ENCODE results near the gene ZNF200. TPM values are rescaled to one million over a fixed set of nuclear protein-coding genes. Genes with fewer than 3 reads are reported as not detected.
A peak's percentile ranks its signal among the peaks of the same experiment; 100 is the strongest.

The ZNF200 gene
- total RNA-seq, 1 experiment from 2014 or later, result 5.6 TPM

- DNase-seq (ENCODE audit: low spot score), result no peak
These were observed 55.3 kb downstream of the ZNF200 start for GRCh38 chr16:3179651-3180050.

DNA sequence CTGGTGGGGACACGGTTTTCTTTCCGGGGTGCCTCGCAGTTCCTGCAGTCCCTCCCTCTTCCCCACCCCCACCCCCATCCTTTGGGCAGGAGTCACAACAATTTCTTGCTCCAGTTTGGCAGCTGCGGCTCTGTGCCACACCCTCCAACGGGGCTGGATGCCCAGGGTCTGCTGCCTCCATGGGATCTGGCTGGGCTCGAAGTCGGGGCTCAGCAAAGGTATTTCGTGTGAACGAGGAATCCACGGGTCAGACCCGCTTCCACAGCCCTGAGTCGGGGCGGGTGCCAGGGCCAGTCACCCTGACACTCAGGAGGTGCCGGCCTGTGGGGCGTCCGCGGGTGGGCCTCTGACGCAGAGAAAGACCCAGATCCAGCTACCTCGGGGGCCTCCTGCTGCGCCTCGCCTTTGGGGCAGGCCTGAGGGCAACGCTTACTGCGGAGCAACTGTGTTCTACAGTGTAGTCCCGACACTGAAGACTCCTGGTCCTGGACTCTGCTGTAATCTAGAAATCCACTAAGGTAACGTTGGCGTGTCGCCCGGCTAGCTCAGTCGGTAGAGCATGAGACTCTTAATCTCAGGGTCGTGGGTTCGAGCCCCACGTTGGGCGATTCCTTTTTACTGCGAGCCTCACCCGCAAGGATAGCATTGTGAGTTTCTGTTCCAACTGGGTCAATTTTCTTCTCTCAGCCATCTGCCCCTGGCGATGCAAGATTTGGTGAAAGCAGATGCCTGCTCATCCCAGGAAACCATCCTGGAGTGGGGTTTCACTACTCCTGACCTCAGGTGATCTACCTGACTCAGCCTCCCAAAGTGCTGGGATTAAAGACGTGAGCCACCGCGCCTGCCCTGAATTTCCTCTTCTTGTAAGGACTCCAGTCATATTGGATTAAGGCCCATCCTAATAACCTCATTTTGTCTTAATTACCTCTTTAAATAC lies 59.5 kb downstream of the ZNF200 start:
- DNase-seq (ENCODE audit: low spot score), result peak; percentile 64

GRCh38 chr16:3174618-3175148 lies 60.3 kb downstream of the ZNF200 start:
- DNase-seq (ENCODE audit: low spot score), result no peak

DNA sequence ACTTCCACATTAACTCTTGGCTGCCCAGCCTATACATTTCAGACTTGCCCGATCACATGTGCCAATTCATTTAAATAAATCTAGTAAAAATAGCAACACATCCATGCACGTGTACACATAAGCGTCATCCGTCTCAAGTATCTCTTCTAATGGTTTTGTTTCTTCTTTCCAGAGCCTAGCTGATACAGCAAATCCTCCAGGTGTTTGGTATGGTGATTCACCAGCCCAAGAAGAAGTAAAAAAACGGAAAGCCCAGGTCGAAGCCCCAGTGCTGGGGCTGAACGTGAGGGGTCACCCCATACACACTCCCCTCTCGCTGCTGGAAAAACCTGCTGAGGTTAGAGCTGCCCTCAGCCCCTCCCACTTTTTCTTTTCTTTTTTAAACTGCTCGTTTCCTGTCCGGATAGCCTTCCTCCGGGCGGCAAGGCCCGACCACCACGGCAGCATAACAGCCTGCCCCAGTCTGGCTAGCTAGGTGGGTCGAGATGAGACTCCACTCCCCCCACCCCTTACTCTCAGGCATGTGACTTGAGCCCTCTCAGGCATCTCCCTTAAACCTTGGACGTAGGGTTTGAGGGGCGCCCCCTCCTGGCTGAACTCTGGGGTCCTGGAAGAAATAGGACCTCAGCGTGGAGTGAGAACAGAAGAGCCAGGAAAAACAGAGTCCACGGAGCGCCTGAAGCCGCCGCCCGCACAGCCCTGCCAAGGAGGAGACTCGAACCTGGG lies 60.9 kb downstream of the ZNF200 start:
- DNase-seq (ENCODE audit: low spot score), result peak; percentile 44

Other genes with a start within 250 kb of the ZNF200 start
- gene CLDN9, start 222.2 kb downstream of the ZNF200 start, total RNA-seq (2014; rRNA removed; shearing (Covaris generic)), result 2.6 and 4.7 TPM in 2 replicates
- not detected in 2 replicates for gene CLDN6, start 217.0 kb downstream of the ZNF200 start, total RNA-seq (2014; rRNA removed; shearing (Covaris generic))
- 709 and 783 TPM in 2 replicates for gene TNFRSF12A, start 214.8 kb downstream of the ZNF200 start, total RNA-seq (2014; rRNA removed; shearing (Covaris generic))
- gene HCFC1R1, start 211.2 kb downstream of the ZNF200 start, total RNA-seq (2014; rRNA removed; shearing (Covaris generic)), result 32.0 and 39.4 TPM in 2 replicates
- gene THOC6, start 211.1 kb downstream of the ZNF200 start, total RNA-seq (2014; rRNA removed; shearing (Covaris generic)), result 54.9 and 58.5 TPM in 2 replicates
- gene BICDL2, start 198.2 kb downstream of the ZNF200 start, total RNA-seq (2014; rRNA removed; shearing (Covaris generic)), result 40.5 and 50.1 TPM in 2 replicates
- gene MMP25, start 188.6 kb downstream of the ZNF200 start, total RNA-seq (2014; rRNA removed; shearing (Covaris generic)), result 0.05 TPM in 1 of 2 replicates, not detected in the other
- gene IL32, start 169.5 kb downstream of the ZNF200 start, total RNA-seq (2014; rRNA removed; shearing (Covaris generic)), result 5.0 and 8.5 TPM in 2 replicates
- not detected in 2 replicates for gene ZSCAN10, start 135.9 kb downstream of the ZNF200 start, total RNA-seq (2014; rRNA removed; shearing (Covaris generic))
- 26.7 and 33.3 TPM in 2 replicates for gene ZNF205, start 122.6 kb downstream of the ZNF200 start, total RNA-seq (2014; rRNA removed; shearing (Covaris generic))
- 5.8 and 7.2 TPM in 2 replicates for gene ZNF213, start 100.1 kb downstream of the ZNF200 start, total RNA-seq (2014; rRNA removed; shearing (Covaris generic))
- not detected in 2 replicates for gene OR1F1, start 47.0 kb downstream of the ZNF200 start, total RNA-seq (2014; rRNA removed; shearing (Covaris generic))
- gene MEFV, start 21.5 kb upstream of the ZNF200 start, total RNA-seq (2014; rRNA removed; shearing (Covaris generic)), result 0.13 TPM in 1 of 2 replicates, not detected in the other
- 102 and 106 TPM in 2 replicates for gene ZNF263, start 48.3 kb upstream of the ZNF200 start, total RNA-seq (2014; rRNA removed; shearing (Covaris generic))
- gene TIGD7, start 70.3 kb upstream of the ZNF200 start, total RNA-seq (2014; rRNA removed; shearing (Covaris generic)), result not detected in 2 replicates
- 0.41 and 0.91 TPM in 2 replicates for gene ZNF75A, start 70.3 kb upstream of the ZNF200 start, total RNA-seq (2014; rRNA removed; shearing (Covaris generic))
- not detected in 2 replicates for gene OR2C1, start 120.7 kb upstream of the ZNF200 start, total RNA-seq (2014; rRNA removed; shearing (Covaris generic))
- gene ZSCAN32, start 165.8 kb upstream of the ZNF200 start, total RNA-seq (2014; rRNA removed; shearing (Covaris generic)), result 9.0 and 9.8 TPM in 2 replicates
- 6.6 and 13.9 TPM in 2 replicates for gene ZNF174, start 166.1 kb upstream of the ZNF200 start, total RNA-seq (2014; rRNA removed; shearing (Covaris generic))
- 0.76 and 1.2 TPM in 2 replicates for gene ZNF597, start 208.3 kb upstream of the ZNF200 start, total RNA-seq (2014; rRNA removed; shearing (Covaris generic))
- 19.4 and 20.3 TPM in 2 replicates for gene NAA60, start 208.5 kb upstream of the ZNF200 start, total RNA-seq (2014; rRNA removed; shearing (Covaris generic))

Data from HT-29 (cell line).